Left ventricle myocardium inferior (tissue), 1 donor: Measurements from ENCODE around the gene RALBP1. TPM values are rescaled to one million over a fixed set of nuclear protein-coding genes. Genes with fewer than 3 reads are reported as not detected.

ENCODE experiments used
- DNase-seq: peaks from one replicate; pipeline ENCODE4 v3.0.0-alpha.2; 2020
- H3K27ac ChIP-seq: fragments of 200-600 bp; replicated peaks from 2 replicates; pipeline ENCODE4 v1.8.0; 2021
- H3K27me3 ChIP-seq: fragments of 200-600 bp; 2 replicates; pipeline ENCODE4 v1.8.0; 2021; ENCODE audit warnings: low read depth
- H3K36me3 ChIP-seq: fragments of 200-600 bp; 2 replicates; pipeline ENCODE4 v1.8.0; 2021
- H3K4me1 ChIP-seq: fragments of 200-600 bp; 2 replicates; pipeline ENCODE4 v1.8.0; 2021
- H3K4me3 ChIP-seq: fragments of 200-600 bp; 2 replicates; pipeline ENCODE4 v1.8.0; 2021; ENCODE audit warnings: mild to moderate bottlenecking, moderate library complexity
- H3K9me3 ChIP-seq: fragments of 200-600 bp; replicated peaks from 2 replicates; pipeline ENCODE4 v1.8.0; 2021
- CTCF ChIP-seq: fragments of 200-600 bp; IDR thresholded peaks from 2 replicates; pipeline ENCODE4 v1.8.0; 2021; ENCODE audit warnings: antibody characterized with exemption, mild to moderate bottlenecking, borderline replicate concordance
- intact Hi-C: fragments of 100-400 bp; cut with micrococcal nuclease; formaldehyde crosslinking; loops from one replicate; pipeline ENCODE4 v1.11.0; 2022
- total RNA-seq: library from RNA; stranded (reverse); fragmentation: NEBNext Ultra II Directional; extraction: Animal tissue kit (Norgen Biotek cat#: 25700); gene quantifications from one replicate; pipeline ENCODE4 v1.2.1, GENCODE V29; 2021
- donor health status: DM: no; HTN: yes; CAD: no; lungs with severe emphysema.

Gene RALBP1
- total RNA-seq, 1 donor from 2014 or later: 46.2 TPM

GRCh38 chr18:9495916-9496705 lies 20.8 kb downstream of the RALBP1 start:
- Histone ChIP-seq H3K4me1 (peaks cover 13% of the 10 kb centered on the region), H3K27ac (no peak overlapping the region), H3K9me3 (no peaks in the 10 kb centered on the region), H3K4me3 (no peak overlapping the region), H3K36me3 (no peaks in the 10 kb centered on the region), H3K27me3 (no peaks in the 10 kb centered on the region)
- intact Hi-C loops: no loop called here
- DNase-seq: no peak
- TF ChIP-seq CTCF: no peak

GRCh38 chr18:9506046-9506792 lies 30.9 kb downstream of the RALBP1 start:
- H3K27me3 ChIP-seq: no peaks in the 10 kb centered on the region
- H3K4me3 ChIP-seq: no peak overlapping the region
- H3K36me3 ChIP-seq: peaks cover 11% of the 10 kb centered on the region
- intact Hi-C loops: no loop called here
- H3K27ac ChIP-seq: no peak overlapping the region
- no peak for DNase-seq
- peaks cover 26% of the 10 kb centered on the region for H3K4me1 ChIP-seq
- TF ChIP-seq CTCF: no peak
- peaks cover 26% of the 10 kb centered on the region for H3K9me3 ChIP-seq

GRCh38 chr18:9507565-9508088 lies 32.3 kb downstream of the RALBP1 start:
- Histone ChIP-seq H3K9me3 (peaks cover 14% of the 10 kb centered on the region), H3K27me3 (no peaks in the 10 kb centered on the region), H3K4me3 (no peak overlapping the region), H3K27ac (no peak overlapping the region), H3K4me1 (peaks cover 26% of the 10 kb centered on the region), H3K36me3 (peaks cover 4% of the 10 kb centered on the region)
- TF ChIP-seq CTCF: no peak
- no peak for DNase-seq
- intact Hi-C loops: no loop called here

GRCh38 chr18:9508446-9509025 lies 33.2 kb downstream of the RALBP1 start:
- H3K4me3 ChIP-seq: no peak overlapping the region
- DNase-seq: no peak
- TF ChIP-seq CTCF: no peak
- intact Hi-C loops: no loop called here
- H3K27me3 ChIP-seq: no peaks in the 10 kb centered on the region
- peaks cover 26% of the 10 kb centered on the region for H3K4me1 ChIP-seq
- peaks cover 8% of the 10 kb centered on the region for H3K36me3 ChIP-seq
- peaks cover 5% of the 10 kb centered on the region for H3K9me3 ChIP-seq
- H3K27ac ChIP-seq: no peak overlapping the region

GRCh38 chr18:9513971-9514512 lies 38.7 kb downstream of the RALBP1 start:
- H3K27ac ChIP-seq: no peak overlapping the region
- peaks cover 11% of the 10 kb centered on the region for H3K4me1 ChIP-seq
- no peak for DNase-seq
- no peak for TF ChIP-seq CTCF
- no peaks in the 10 kb centered on the region for H3K27me3 ChIP-seq
- H3K4me3 ChIP-seq: no peak overlapping the region
- no peaks in the 10 kb centered on the region for H3K9me3 ChIP-seq
- peaks cover 27% of the 10 kb centered on the region for H3K36me3 ChIP-seq
- intact Hi-C loops: no loop called here
